GM23338 (cell line): ENCODE data around the gene GFPT2. TPM values are rescaled to one million over a fixed set of nuclear protein-coding genes. Genes with fewer than 3 reads are reported as not detected.

Experiments
- CREB1 ChIP-seq: fragments of 250-450 bp; sonication (Bioruptor Pico); IDR thresholded peaks from 2 replicates; pipeline ENCODE4 v1.5.0; 2020; ENCODE audit warnings: low read depth, mild to moderate bottlenecking, moderate library complexity
- CTCF ChIP-seq, 2 experiments: fragments of 200-600 bp in 1 of 2; sonication (generic) in 1 of 2; conservative IDR thresholded peaks; 2 replicates each; pipeline versions ENCODE4 v1.5.1 to v1.6.1; 2016 to 2017; ENCODE audit warnings: antibody characterized with exemption in 2 of 2, low read depth in 2 of 2, mild to moderate bottlenecking in 2 of 2, moderate library complexity in 1 of 2
- ETS1 ChIP-seq: IDR thresholded peaks from 2 replicates; pipeline ENCODE4 v1.6.1; 2016; ENCODE audit warnings: antibody characterized with exemption
- EZH2 ChIP-seq: fragments of 200-600 bp; sonication (generic); IDR thresholded peaks from one replicate; pipeline ENCODE4 v1.8.0; 2017; ENCODE audit warnings: antibody characterized with exemption, mild to moderate bottlenecking, low read depth; ENCODE audit not compliant: unreplicated experiment
- EZH2phosphoT487 ChIP-seq: fragments of 200-600 bp; sonication (generic); IDR thresholded peaks from one replicate; pipeline ENCODE4 v1.8.1; 2018; ENCODE audit warnings: antibody characterized with exemption; ENCODE audit not compliant: unreplicated experiment
- NANOG ChIP-seq: IDR thresholded peaks from 2 replicates; pipeline ENCODE4 v1.6.1; 2016; ENCODE audit warnings: antibody characterized with exemption, borderline replicate concordance
- POLR2AphosphoS5 ChIP-seq: IDR thresholded peaks from 2 replicates; pipeline ENCODE4 v1.6.1; 2016; ENCODE audit warnings: antibody characterized with exemption, low read depth
- REST ChIP-seq: IDR thresholded peaks from one replicate; pipeline ENCODE4 v1.6.1; 2018; ENCODE audit warnings: antibody characterized with exemption; ENCODE audit not compliant: unreplicated experiment
- STAT1 ChIP-seq: IDR thresholded peaks from one replicate; pipeline ENCODE4 v1.6.1; 2016; ENCODE audit warnings: antibody characterized with exemption; ENCODE audit not compliant: unreplicated experiment
- ZNF114 ChIP-seq: fragments of 250-450 bp; sonication (Bioruptor Pico); IDR thresholded peaks from 2 replicates; pipeline ENCODE4 v1.5.0; 2020; ENCODE audit warnings: mild to moderate bottlenecking, moderate library complexity
- ZNF331 ChIP-seq: fragments of 250-450 bp; sonication (Bioruptor Pico); IDR thresholded peaks from 2 replicates; pipeline ENCODE4 v1.5.0; 2020; ENCODE audit warnings: low read depth, mild to moderate bottlenecking, moderate library complexity
- ZNF462 ChIP-seq: fragments of 250-450 bp; sonication (Bioruptor Pico); IDR thresholded peaks from 2 replicates; pipeline ENCODE4 v1.5.0; 2020; ENCODE audit warnings: mild to moderate bottlenecking, moderate library complexity
- polyA plus RNA-seq: library from polyadenylated mRNA; unstranded; fragments of >200 nt; fragmentation: Nextera tagmentation; extraction: Ambion mirVana; gene quantifications from 2 replicates; pipeline ENCODE4 v1.2.1, GENCODE V29; 2016
- total RNA-seq: library from RNA; depleted of rRNA; stranded (reverse); fragments of >200 nt; shearing (Covaris generic); gene quantifications from 2 replicates; pipeline ENCODE4 v1.2.3, GENCODE V29; 2014

The GFPT2 gene
- total and polyA plus RNA-seq, 2 experiments from 2014 or later = 82.6 to 120 TPM

GRCh38 chr5:180304431-180305375 lies 48.4 kb downstream of the GFPT2 start (continued):
- no peak for TF ChIP-seq ZNF462
- TF ChIP-seq CTCF (conservative IDR thresholded peaks at IDR 0.05; ENCODE audit: low read depth in 2 of 2) = no peak
- TF ChIP-seq NANOG = no peak
- TF ChIP-seq ZNF114 (CRISPR knock-in tag) = no peak
- TF ChIP-seq CREB1 (CRISPR knock-in tag) = no peak
- no peak for TF ChIP-seq STAT1
- no peak for TF ChIP-seq REST
- TF ChIP-seq ZNF331 = no peak
- no peak for TF ChIP-seq EZH2
- no peak for TF ChIP-seq EZH2phosphoT487
- no peak for TF ChIP-seq POLR2AphosphoS5
- TF ChIP-seq ETS1 = no peak
